ENCODE measurements around the gene ZNF107.
"Not testable (repeated sequence)": the region's sequence is repeated elsewhere in the genome, so short reads cannot be mapped to it uniquely, and the experiment has no call there.

- TF ChIP-seq, protein P1, sequence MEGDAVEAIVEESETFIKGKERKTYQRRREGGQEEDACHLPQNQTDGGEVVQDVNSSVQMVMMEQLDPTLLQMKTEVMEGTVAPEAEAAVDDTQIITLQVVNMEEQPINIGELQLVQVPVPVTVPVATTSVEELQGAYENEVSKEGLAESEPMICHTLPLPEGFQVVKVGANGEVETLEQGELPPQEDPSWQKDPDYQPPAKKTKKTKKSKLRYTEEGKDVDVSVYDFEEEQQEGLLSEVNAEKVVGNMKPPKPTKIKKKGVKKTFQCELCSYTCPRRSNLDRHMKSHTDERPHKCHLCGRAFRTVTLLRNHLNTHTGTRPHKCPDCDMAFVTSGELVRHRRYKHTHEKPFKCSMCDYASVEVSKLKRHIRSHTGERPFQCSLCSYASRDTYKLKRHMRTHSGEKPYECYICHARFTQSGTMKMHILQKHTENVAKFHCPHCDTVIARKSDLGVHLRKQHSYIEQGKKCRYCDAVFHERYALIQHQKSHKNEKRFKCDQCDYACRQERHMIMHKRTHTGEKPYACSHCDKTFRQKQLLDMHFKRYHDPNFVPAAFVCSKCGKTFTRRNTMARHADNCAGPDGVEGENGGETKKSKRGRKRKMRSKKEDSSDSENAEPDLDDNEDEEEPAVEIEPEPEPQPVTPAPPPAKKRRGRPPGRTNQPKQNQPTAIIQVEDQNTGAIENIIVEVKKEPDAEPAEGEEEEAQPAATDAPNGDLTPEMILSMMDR (IDR thresholded peaks at IDR 0.05): not testable (repeated sequence)
- TF ChIP-seq EP300, POLR2A, POLR2AphosphoS5 (IDR thresholded peaks at IDR 0.05): not testable (repeated sequence)
These were observed 73.0 kb downstream of the ZNF107 start for GRCh38 chr7:64738953-64739352.
